Endothelial cell of hepatic sinusoid (primary cell): ENCODE measurements around the gene DDX51.

Experiments used
- in situ Hi-C: cut with HindIII; loops from 2 replicates; pipeline ENCODE4 v1.10.0; 2017; ENCODE audit warnings: low sequenced_read_pairs

Gene DDX51

GRCh38 chr12:132125736-132126135 is 18.4 kb downstream of the DDX51 start:
- in situ Hi-C loops: loop anchor here (5.0 kb wide), 1 partner anchor 48 kb away; no protein-coding TSS in a partner anchor

GRCh38 chr12:132124766-132125425 is 19.2 kb downstream of the DDX51 start:
- in situ Hi-C loops: loop anchor here (5.0 kb wide), 1 partner anchor 48 kb away; no protein-coding TSS in a partner anchor

- in situ Hi-C loops: no loop called here
Observed at GRCh38 chr12:132123970-132124765, 20.0 kb downstream of the DDX51 start.

GRCh38 chr12:132121283-132121682 is 22.8 kb downstream of the DDX51 start:
- in situ Hi-C loops: no loop called here

GRCh38 chr12:132118876-132119275 is 25.2 kb downstream of the DDX51 start:
- in situ Hi-C loops: no loop called here

GRCh38 chr12:132117558-132117875 is 26.6 kb downstream of the DDX51 start:
- in situ Hi-C loops: no loop called here

- in situ Hi-C loops: no loop called here
Observed at GRCh38 chr12:132116709-132117557, 27.2 kb downstream of the DDX51 start.

- in situ Hi-C loops: no loop called here
Observed at GRCh38 chr12:132115500-132115899, 28.6 kb downstream of the DDX51 start.

GRCh38 chr12:132114667-132115066 is 29.5 kb downstream of the DDX51 start:
- in situ Hi-C loops: no loop called here

- in situ Hi-C loops: no loop called here
Observed at GRCh38 chr12:132111654-132112304, 32.3 kb downstream of the DDX51 start.

- in situ Hi-C loops: no loop called here
Observed at GRCh38 chr12:132110677-132111076, 33.4 kb downstream of the DDX51 start.

- in situ Hi-C loops: loop anchor here (10.0 kb wide), 1 partner anchor 215 kb away; the partner anchor contains the start of gene GALNT9
Observed at GRCh38 chr12:132109741-132110140, 34.4 kb downstream of the DDX51 start.

GRCh38 chr12:132108211-132108832 is 35.8 kb downstream of the DDX51 start:
- in situ Hi-C loops: loop anchor here (10.0 kb wide), 1 partner anchor 216 kb away; the partner anchor contains the start of gene GALNT9

GRCh38 chr12:132106921-132107320 is 37.2 kb downstream of the DDX51 start:
- in situ Hi-C loops: loop anchor here (10.0 kb wide), 1 partner anchor 218 kb away; the partner anchor contains the start of gene GALNT9

GRCh38 chr12:132105467-132105866 is 38.7 kb downstream of the DDX51 start:
- in situ Hi-C loops: loop anchor here (10.0 kb wide), 1 partner anchor 219 kb away; the partner anchor contains the start of gene GALNT9

- in situ Hi-C loops: loop anchor here (10.0 kb wide), 1 partner anchor 221 kb away; the partner anchor contains the start of gene GALNT9
Observed at GRCh38 chr12:132103542-132104308, 40.4 kb downstream of the DDX51 start.

- in situ Hi-C loops: loop anchor here (10.0 kb wide), 1 partner anchor 222 kb away; the partner anchor contains the start of gene GALNT9
Observed at GRCh38 chr12:132103072-132103471, 41.0 kb downstream of the DDX51 start.

- in situ Hi-C loops: loop anchor here (10.0 kb wide), 1 partner anchor 223 kb away; the partner anchor contains the start of gene GALNT9
Observed at GRCh38 chr12:132102297-132102696, 41.8 kb downstream of the DDX51 start.
